HCT116 (cell line): ENCODE measurements around the gene SMDT1. TPM values are rescaled to one million over a fixed set of nuclear protein-coding genes. Genes with fewer than 3 reads are reported as not detected.

Experiments used
- ATAC-seq: fragments of 200-7000 bp; cut with Tn5 transposase; 2 replicates; pipeline ENCODE4 v1.9.1; 2020; ENCODE audit warnings: mild to moderate bottlenecking, moderate library complexity
- BruUV-seq: library from RNA; stranded (reverse); fragments of 400-500 nt; replicated peaks from 2 replicates; lab custom pipeline; 2021; lab: Mats Ljungman, UMichigan
- CTCF ChIA-PET: fragments of 300-600 bp; sonication (Branson Sonifier 250); formaldehyde crosslinking; loops from one replicate; lab custom pipeline; 2021; ENCODE audit warnings: antibody characterized with exemption; lab: Charles Lee
- POLR2A ChIA-PET: fragments of 300-600, 350-600 bp; sonication (Branson Sonifier 250); formaldehyde crosslinking; loops from one replicate; lab custom pipeline; 2021; ENCODE audit warnings: antibody characterized with exemption; lab: Charles Lee
- RAD21 ChIA-PET, 2 experiments: fragments of 300-600 bp; sonication (Branson Sonifier 250); formaldehyde crosslinking; loops; one replicate each; lab custom pipeline; 2023; ENCODE audit warnings: low total read pairs in 2 of 2; ENCODE audit not compliant: uncharacterized antibody in 2 of 2, unreplicated experiment in 2 of 2, low non-redundant PET in 1 of 2; lab: Charles Lee
- DNase-seq: peaks from one replicate; pipeline ENCODE4 v3.0.0-alpha.2; 2010; ENCODE audit warnings: low read depth, low spot score
- H2AFZ ChIP-seq: fragments of 200-600 bp; shearing (Covaris generic), sonication (generic); 2 replicates; pipeline ENCODE4 v1.6.1; 2017; ENCODE audit warnings: low read depth, mixed run types, mixed read lengths, antibody characterized with exemption, low read length; ENCODE audit not compliant: poor library complexity, severe bottlenecking
- H3K27ac ChIP-seq: 2 replicates; pipeline ENCODE4 v1.5.1; 2012; ENCODE audit warnings: low read depth, low read length
- H3K27me3 ChIP-seq: fragments of 200-600 bp; sonication (generic); 2 replicates; pipeline ENCODE4 v1.6.1; 2016; ENCODE audit warnings: mixed run types, low read length, mixed read lengths; ENCODE audit not compliant: insufficient read depth
- H3K36me3 ChIP-seq, 2 experiments: fragments of 200-500 bp in 1 of 2; fragments of 200-600 bp in 1 of 2; sonication (Bioruptor generic) in 1 of 2; sonication (generic) in 1 of 2; 2 replicates each; pipeline versions ENCODE4 v1.5.1 to v1.6.1; 2014 to 2016; ENCODE audit warnings: low read length in 2 of 2, inconsistent platforms in 1 of 2, mixed read lengths in 1 of 2, mixed run types in 1 of 2; ENCODE audit not compliant: insufficient read depth in 2 of 2, control insufficient read depth in 1 of 2
- H3K4me1 ChIP-seq, 2 experiments: fragments of 200-600 bp in 1 of 2; sonication (generic) in 1 of 2; 2 replicates each; pipeline versions ENCODE4 v1.5.1 to v1.6.1; 2012 to 2017; ENCODE audit warnings: low read length in 2 of 2, inconsistent platforms in 1 of 2, mild to moderate bottlenecking in 1 of 2, mixed read lengths in 1 of 2, mixed run types in 1 of 2, moderate library complexity in 1 of 2; ENCODE audit not compliant: insufficient read depth in 2 of 2, control insufficient read depth in 1 of 2
- H3K4me2 ChIP-seq: fragments of 200-600 bp; sonication (generic); 2 replicates; pipeline ENCODE4 v1.6.1; 2017; ENCODE audit warnings: mixed run types, low read length, mixed read lengths
- H3K4me3 ChIP-seq, 2 experiments: fragments of 200-600 bp in 1 of 2; sonication (generic) in 1 of 2; replicated peaks in 1 of 2; 2 replicates each; pipeline ENCODE4 v1.5.1; 2011 to 2016; ENCODE audit warnings: low read length in 2 of 2, control low read depth in 1 of 2, low read depth in 1 of 2, mild to moderate bottlenecking in 1 of 2, mixed read lengths in 1 of 2, mixed run types in 1 of 2
- H3K79me2 ChIP-seq: fragments of 200-600 bp; sonication (generic); 2 replicates; pipeline ENCODE4 v1.6.1; 2017; ENCODE audit warnings: mild to moderate bottlenecking, mixed run types, low read length, moderate library complexity, mixed read lengths; ENCODE audit not compliant: insufficient read depth
- H3K9ac ChIP-seq: fragments of 200-600 bp; sonication (generic); 2 replicates; pipeline ENCODE4 v1.6.1; 2016; ENCODE audit warnings: low read length, mixed read lengths
- H3K9me2 ChIP-seq: fragments of 200-600 bp; sonication (generic), shearing (Covaris generic); 2 replicates; pipeline ENCODE4 v1.6.1; 2017; ENCODE audit warnings: mixed run types, mild to moderate bottlenecking, moderate library complexity; ENCODE audit not compliant: insufficient read depth
- H3K9me3 ChIP-seq, 2 experiments: fragments of 200-500 bp in 1 of 2; fragments of 200-600 bp in 1 of 2; sonication (Bioruptor generic) in 1 of 2; sonication (generic) in 1 of 2; 2 replicates each; pipeline ENCODE4 v1.6.1; 2014 to 2017; ENCODE audit warnings: low read length in 2 of 2, mixed read lengths in 2 of 2, inconsistent platforms in 1 of 2, low read depth in 1 of 2, mild to moderate bottlenecking in 1 of 2, mixed run types in 1 of 2, moderate library complexity in 1 of 2; ENCODE audit not compliant: control insufficient read depth in 1 of 2, insufficient read depth in 1 of 2
- H4K20me1 ChIP-seq: fragments of 200-600 bp; sonication (generic), shearing (Covaris generic); 2 replicates; pipeline ENCODE4 v1.6.1; 2017; ENCODE audit warnings: mixed run types, mild to moderate bottlenecking, moderate library complexity; ENCODE audit not compliant: insufficient read depth
- CEBPB ChIP-seq: IDR thresholded peaks from 2 replicates; pipeline ENCODE4 v1.6.1; 2012; ENCODE audit warnings: low read depth
- EGR1 ChIP-seq: IDR thresholded peaks from 2 replicates; pipeline ENCODE4 v1.6.1; 2012; ENCODE audit warnings: low read depth
- MAX ChIP-seq: IDR thresholded peaks from 2 replicates; pipeline ENCODE4 v1.6.1; 2012
- RAD21 ChIP-seq: IDR thresholded peaks from 2 replicates; pipeline ENCODE4 v1.6.1; 2012; ENCODE audit warnings: low read depth, mild to moderate bottlenecking
- SIN3A ChIP-seq: IDR thresholded peaks from 2 replicates; pipeline ENCODE4 v1.6.1; 2012; ENCODE audit warnings: low read depth
- SRF ChIP-seq: IDR thresholded peaks from 2 replicates; pipeline ENCODE4 v1.6.1; 2012; ENCODE audit warnings: low read depth
- TCF7L2 ChIP-seq: IDR thresholded peaks from 2 replicates; pipeline ENCODE4 v1.7.0; 2011; ENCODE audit warnings: borderline replicate concordance, inconsistent platforms; ENCODE audit not compliant: insufficient read depth, insufficient read length; ENCODE audit errors: extremely low read depth
- ZFX ChIP-seq: fragments of 450-650 bp; IDR thresholded peaks from 2 replicates; pipeline ENCODE4 v1.6.1; 2017
- intact Hi-C: fragments of 100-400 bp; cut with micrococcal nuclease; formaldehyde crosslinking; loops from 2 replicates; pipeline ENCODE4 v1.10.0; 2022
- total RNA-seq: library from RNA; stranded (reverse); gene quantifications from one replicate; pipeline ENCODE4 v1.2.1, GENCODE V29; 2021; ENCODE audit not compliant: unreplicated experiment
- TF ChIP-seq, protein P1 (sequence below): IDR thresholded peaks from 2 replicates; pipeline ENCODE4 v1.6.1; 2012; ENCODE audit warnings: low read depth

Gene SMDT1
- total RNA-seq, 1 experiment from 2014 or later = 51.9 TPM

DNA sequence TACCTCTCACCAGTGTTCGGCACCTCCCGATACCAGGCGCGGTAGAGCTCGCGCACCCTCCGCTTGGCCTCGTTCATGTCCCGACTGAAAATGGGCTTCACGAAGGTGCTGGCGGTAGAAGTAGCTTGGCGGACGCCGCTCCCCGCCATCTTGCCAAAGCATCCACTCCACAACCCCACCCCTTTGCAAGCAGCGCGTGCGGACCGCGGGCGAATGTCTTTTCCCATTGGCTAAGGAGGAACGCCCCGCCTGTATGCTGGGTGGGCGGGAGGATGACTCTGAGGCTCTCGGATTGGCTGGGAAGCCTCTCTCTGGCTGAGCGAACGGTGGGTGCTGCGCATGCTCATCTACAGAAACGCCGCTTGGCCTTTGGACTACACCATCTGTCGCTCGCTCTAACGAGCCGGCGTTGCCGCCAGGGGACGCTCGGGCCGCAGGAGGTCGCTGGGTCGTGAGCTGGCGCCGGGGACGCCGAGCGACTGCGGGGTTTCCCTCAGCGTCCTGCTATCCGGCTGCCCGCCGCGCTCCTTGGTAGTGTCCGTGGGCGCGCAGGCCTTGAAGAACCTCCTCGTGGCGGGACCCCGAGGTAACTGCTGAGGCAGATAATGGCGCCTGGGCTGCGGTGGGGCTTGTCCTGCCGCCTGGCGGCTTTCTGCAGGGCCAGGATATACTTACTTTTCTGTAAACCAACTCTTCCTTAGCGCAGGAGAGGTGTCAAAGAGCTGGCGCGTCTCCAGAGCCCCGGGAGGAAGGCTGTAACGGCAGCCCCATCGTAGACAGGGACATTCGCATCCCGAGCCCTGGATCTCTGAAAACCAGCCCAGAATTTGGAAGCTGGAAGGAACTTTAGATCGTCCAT, 11.3 kb downstream of the SMDT1 start, which contains the start of gene NDUFA6 (continued):
- TF ChIP-seq, protein P1, sequence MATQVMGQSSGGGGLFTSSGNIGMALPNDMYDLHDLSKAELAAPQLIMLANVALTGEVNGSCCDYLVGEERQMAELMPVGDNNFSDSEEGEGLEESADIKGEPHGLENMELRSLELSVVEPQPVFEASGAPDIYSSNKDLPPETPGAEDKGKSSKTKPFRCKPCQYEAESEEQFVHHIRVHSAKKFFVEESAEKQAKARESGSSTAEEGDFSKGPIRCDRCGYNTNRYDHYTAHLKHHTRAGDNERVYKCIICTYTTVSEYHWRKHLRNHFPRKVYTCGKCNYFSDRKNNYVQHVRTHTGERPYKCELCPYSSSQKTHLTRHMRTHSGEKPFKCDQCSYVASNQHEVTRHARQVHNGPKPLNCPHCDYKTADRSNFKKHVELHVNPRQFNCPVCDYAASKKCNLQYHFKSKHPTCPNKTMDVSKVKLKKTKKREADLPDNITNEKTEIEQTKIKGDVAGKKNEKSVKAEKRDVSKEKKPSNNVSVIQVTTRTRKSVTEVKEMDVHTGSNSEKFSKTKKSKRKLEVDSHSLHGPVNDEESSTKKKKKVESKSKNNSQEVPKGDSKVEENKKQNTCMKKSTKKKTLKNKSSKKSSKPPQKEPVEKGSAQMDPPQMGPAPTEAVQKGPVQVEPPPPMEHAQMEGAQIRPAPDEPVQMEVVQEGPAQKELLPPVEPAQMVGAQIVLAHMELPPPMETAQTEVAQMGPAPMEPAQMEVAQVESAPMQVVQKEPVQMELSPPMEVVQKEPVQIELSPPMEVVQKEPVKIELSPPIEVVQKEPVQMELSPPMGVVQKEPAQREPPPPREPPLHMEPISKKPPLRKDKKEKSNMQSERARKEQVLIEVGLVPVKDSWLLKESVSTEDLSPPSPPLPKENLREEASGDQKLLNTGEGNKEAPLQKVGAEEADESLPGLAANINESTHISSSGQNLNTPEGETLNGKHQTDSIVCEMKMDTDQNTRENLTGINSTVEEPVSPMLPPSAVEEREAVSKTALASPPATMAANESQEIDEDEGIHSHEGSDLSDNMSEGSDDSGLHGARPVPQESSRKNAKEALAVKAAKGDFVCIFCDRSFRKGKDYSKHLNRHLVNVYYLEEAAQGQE = no peak
- TF ChIP-seq RAD21 (peak; percentile 89), EGR1 (peak; percentile 44; the same call in 1 of the 2 replicates), TCF7L2 (peak; percentile 84), CEBPB (no peak)

- Histone ChIP-seq H3K4me1 (peaks cover 5 to 19% of the 10 kb centered on the region in 2 experiments; a peak in 3 of 4 replicates), H3K9ac (peak overlapping the region; percentile 95), H3K4me2 (peak overlapping the region; percentile 88), H3K9me3 (peaks cover 0 to 10% of the 10 kb centered on the region in 2 experiments; a peak in 1 of 4 replicates), H3K9me2 (no peaks in the 10 kb centered on the region), H2AFZ (peak overlapping the region; percentile 74), H3K36me3 (peaks cover 5 to 17% of the 10 kb centered on the region in 2 experiments; a peak in 3 of 4 replicates), H3K4me3 (peak overlapping the region; percentile 79 to 89), H3K27ac (peak overlapping the region; percentile 90), H4K20me1 (no peaks in the 10 kb centered on the region; the same call in 1 of the 2 replicates), H3K27me3 (no peaks in the 10 kb centered on the region), H3K79me2 (peaks cover 24% of the 10 kb centered on the region)
- ChIA-PET RAD21 (no interaction called here), POLR2A (interaction anchor here (1.0 to 4.2 kb wide), 5 partner anchors 10 to 352 kb away, joined by 3 to 27 read pairs (median 4); partner anchors contain the start of gene SMDT1), CTCF (interaction anchor here (1.3 to 3.6 kb wide), 9 partner anchors 11 to 382 kb away, joined by 4 to 32 read pairs (median 9); partner anchors contain the start of gene SMDT1)
- TF ChIP-seq SIN3A (no peak; the same call in 1 of the 2 replicates), SRF (no peak), MAX (no peak), CEBPB (no peak), ZFX (no peak)
- no peak for ATAC-seq
- no peak for DNase-seq
- BruUV-seq = no TSS peak
- intact Hi-C loops = no loop called here
Measured at GRCh38 chr22:42091455-42091782, 11.9 kb downstream of the SMDT1 start.
